Measurements from ENCODE around the gene RAP1GAP. TPM values are rescaled to one million over a fixed set of nuclear protein-coding genes. Genes with fewer than 3 reads are reported as not detected.

Gene RAP1GAP
- total RNA-seq, 2 experiments from 2014 or later, result not detected

DNA sequence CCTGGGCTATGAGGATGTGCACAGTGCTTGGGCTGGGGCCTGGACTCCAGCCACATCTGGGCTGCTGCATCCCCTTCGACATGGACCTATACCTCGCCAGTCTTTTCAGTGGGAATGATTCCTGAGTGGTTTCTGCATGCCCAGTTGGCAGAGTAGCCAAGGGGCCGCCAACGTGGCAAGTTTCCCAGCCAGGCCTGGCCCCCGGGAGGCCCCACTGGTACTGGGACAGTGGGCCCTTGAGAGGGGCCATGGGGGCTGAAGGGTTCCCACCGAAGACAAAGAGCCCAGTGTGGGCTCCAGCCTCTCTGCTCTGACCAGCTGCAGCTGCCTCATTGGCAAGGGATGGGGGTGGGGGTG lies 15.4 kb downstream of the RAP1GAP start:
- Histone ChIP-seq H3K27ac (ENCODE audit: low read depth, low read length, poor library complexity, severe bottlenecking) (no peak overlapping the region), H3K9me3 (ENCODE audit: low read length) (no peaks in the 10 kb centered on the region), H3K36me3 (ENCODE audit: insufficient read depth, low read length) (no peaks in the 10 kb centered on the region), H4K20me1 (ENCODE audit: insufficient read depth, low read length) (no peaks in the 10 kb centered on the region), H3K4me2 (ENCODE audit: low read length) (no peak overlapping the region), H3K9me2 (ENCODE audit: insufficient read depth, low read length) (no peaks in the 10 kb centered on the region), H3K4me1 (ENCODE audit: insufficient read depth, low read length, poor library complexity, severe bottlenecking) (no peaks in the 10 kb centered on the region), H3K79me2 (ENCODE audit: insufficient read depth, low read depth, low read length) (no peaks in the 10 kb centered on the region), H3K4me3 (ENCODE audit: low read depth, low read length, poor library complexity, severe bottlenecking) (no peak overlapping the region), H2AFZ (ENCODE audit: low read length) (no peak overlapping the region)
- TF ChIP-seq, protein P1, sequence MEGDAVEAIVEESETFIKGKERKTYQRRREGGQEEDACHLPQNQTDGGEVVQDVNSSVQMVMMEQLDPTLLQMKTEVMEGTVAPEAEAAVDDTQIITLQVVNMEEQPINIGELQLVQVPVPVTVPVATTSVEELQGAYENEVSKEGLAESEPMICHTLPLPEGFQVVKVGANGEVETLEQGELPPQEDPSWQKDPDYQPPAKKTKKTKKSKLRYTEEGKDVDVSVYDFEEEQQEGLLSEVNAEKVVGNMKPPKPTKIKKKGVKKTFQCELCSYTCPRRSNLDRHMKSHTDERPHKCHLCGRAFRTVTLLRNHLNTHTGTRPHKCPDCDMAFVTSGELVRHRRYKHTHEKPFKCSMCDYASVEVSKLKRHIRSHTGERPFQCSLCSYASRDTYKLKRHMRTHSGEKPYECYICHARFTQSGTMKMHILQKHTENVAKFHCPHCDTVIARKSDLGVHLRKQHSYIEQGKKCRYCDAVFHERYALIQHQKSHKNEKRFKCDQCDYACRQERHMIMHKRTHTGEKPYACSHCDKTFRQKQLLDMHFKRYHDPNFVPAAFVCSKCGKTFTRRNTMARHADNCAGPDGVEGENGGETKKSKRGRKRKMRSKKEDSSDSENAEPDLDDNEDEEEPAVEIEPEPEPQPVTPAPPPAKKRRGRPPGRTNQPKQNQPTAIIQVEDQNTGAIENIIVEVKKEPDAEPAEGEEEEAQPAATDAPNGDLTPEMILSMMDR (conservative IDR thresholded peaks at IDR 0.05; ENCODE audit: low read length), result no peak
- no peak for TF ChIP-seq EZH2phosphoT487 (IDR thresholded peaks at IDR 0.05; ENCODE audit: borderline replicate concordance, low read depth, low read length)
- no peak for DNase-seq (ENCODE audit: low spot score)
- CTCF ChIA-PET (ENCODE audit: unreplicated experiment), result no interaction called here
- no TSS peak for BruUV-seq (replicated peaks)
- intact Hi-C loops (cut with micrococcal nuclease; ENCODE audit: unreplicated experiment), result no loop called here
- POLR2A ChIA-PET, result no interaction called here

DNA sequence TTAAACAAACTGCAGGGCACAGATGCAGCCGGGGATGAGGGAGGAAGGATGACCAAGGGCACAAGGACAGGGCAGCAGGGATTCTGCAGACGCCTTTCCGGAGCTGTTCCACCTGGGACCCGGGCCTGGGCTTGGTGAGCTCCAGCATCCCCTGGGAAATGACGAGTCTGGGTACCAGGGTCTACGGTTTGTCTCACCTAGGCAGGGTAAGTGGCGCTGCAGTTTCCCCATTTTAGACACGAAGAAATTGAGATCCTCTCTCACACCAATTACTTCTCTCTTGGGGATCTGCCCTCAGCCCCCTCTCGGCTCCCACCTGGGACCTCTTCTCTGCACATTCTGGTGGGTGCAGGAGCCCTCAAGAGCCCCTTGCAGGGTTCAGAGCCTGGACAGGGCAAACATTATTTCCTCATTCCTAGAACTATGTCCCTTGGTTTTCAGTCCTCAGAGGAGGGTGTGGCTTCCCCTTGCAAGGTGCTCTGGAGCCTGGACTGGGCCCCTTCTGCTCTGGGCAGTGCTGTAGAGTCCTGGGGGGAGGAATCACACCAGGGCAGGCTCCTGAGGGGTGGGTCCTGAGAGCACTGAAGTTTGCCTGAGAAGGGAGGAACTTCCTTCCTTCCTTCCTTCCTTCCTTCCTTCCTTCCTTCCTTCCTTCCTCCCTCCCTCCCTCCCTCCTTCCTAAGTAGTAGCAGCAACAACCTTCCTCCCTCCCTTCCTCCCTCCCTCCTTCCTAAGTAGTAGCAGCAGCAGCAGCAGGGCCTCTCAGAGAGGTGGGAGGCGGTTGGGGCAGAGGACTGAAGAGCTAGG lies 16.0 kb downstream of the RAP1GAP start:
- no peak for TF ChIP-seq EZH2phosphoT487 (IDR thresholded peaks at IDR 0.05; ENCODE audit: borderline replicate concordance, low read depth, low read length)
- TF ChIP-seq, protein P1 (conservative IDR thresholded peaks at IDR 0.05; ENCODE audit: low read length), result no peak

More for the DNA sequence above, 16.0 kb downstream of the RAP1GAP start:
- no peaks in the 10 kb centered on the region for H3K79me2 ChIP-seq (ENCODE audit: insufficient read depth, low read depth, low read length)
- H3K4me1 ChIP-seq (ENCODE audit: insufficient read depth, low read length, poor library complexity, severe bottlenecking), result no peaks in the 10 kb centered on the region
- H3K36me3 ChIP-seq (ENCODE audit: insufficient read depth, low read length), result no peaks in the 10 kb centered on the region
- CTCF ChIA-PET (ENCODE audit: unreplicated experiment), result no interaction called here
- H3K4me3 ChIP-seq (ENCODE audit: low read depth, low read length, poor library complexity, severe bottlenecking), result no peak overlapping the region
- no peaks in the 10 kb centered on the region for H4K20me1 ChIP-seq (ENCODE audit: insufficient read depth, low read length)
- intact Hi-C loops (cut with micrococcal nuclease; ENCODE audit: unreplicated experiment), result no loop called here
- POLR2A ChIA-PET, result no interaction called here
- no TSS peak for BruUV-seq (replicated peaks)
- no peak overlapping the region for H3K27ac ChIP-seq (ENCODE audit: low read depth, low read length, poor library complexity, severe bottlenecking)
- no peak overlapping the region for H2AFZ ChIP-seq (ENCODE audit: low read length)
- H3K4me2 ChIP-seq (ENCODE audit: low read length), result no peak overlapping the region
- H3K9me3 ChIP-seq (ENCODE audit: low read length), result no peaks in the 10 kb centered on the region
- no peaks in the 10 kb centered on the region for H3K9me2 ChIP-seq (ENCODE audit: insufficient read depth, low read length)
- no peak for DNase-seq (ENCODE audit: low spot score)
